Neural cell (in vitro differentiated cells): Measurements from ENCODE around the gene HEXIM1. TPM values are rescaled to one million over a fixed set of nuclear protein-coding genes. Genes with fewer than 3 reads are reported as not detected.

Experiments used
- H2AFZ ChIP-seq: fragments of 200-600, 300-800 bp; sonication (generic), shearing (Covaris generic); 2 replicates; pipeline ENCODE4 v1.6.0; 2014; ENCODE audit warnings: low read depth, mild to moderate bottlenecking, antibody characterized with exemption, low read length, moderate library complexity
- H3F3A ChIP-seq: fragments of 200-600 bp; shearing (Covaris generic); 2 replicates; pipeline ENCODE4 v1.6.1; 2016; ENCODE audit warnings: mild to moderate bottlenecking, moderate library complexity, mixed read lengths, antibody characterized with exemption, low read length; ENCODE audit not compliant: insufficient read depth, poor library complexity, severe bottlenecking
- H3K27ac ChIP-seq: fragments of 200-600, 300-800 bp; sonication (generic), shearing (Covaris generic); 2 replicates; pipeline ENCODE4 v1.5.1; 2014; ENCODE audit warnings: mild to moderate bottlenecking, low read length, moderate library complexity
- H3K27me3 ChIP-seq: fragments of 300-800, 200-600 bp; sonication (generic), shearing (Covaris generic); 2 replicates; pipeline ENCODE4 v1.6.0; 2014; ENCODE audit warnings: mild to moderate bottlenecking, low read depth, low read length, moderate library complexity; ENCODE audit not compliant: insufficient read depth
- H3K36me3 ChIP-seq: fragments of 300-800, 200-600 bp; sonication (generic), shearing (Covaris generic); 2 replicates; pipeline ENCODE4 v1.5.1; 2014; ENCODE audit warnings: mild to moderate bottlenecking, antibody characterized with exemption, low read length, moderate library complexity; ENCODE audit not compliant: insufficient read depth
- H3K4me2 ChIP-seq: fragments of 300-800, 200-600 bp; sonication (generic), shearing (Covaris generic); 2 replicates; pipeline ENCODE4 v1.6.0; 2014; ENCODE audit warnings: mild to moderate bottlenecking, low read length
- H3K4me3 ChIP-seq: fragments of 300-800, 200-600 bp; sonication (generic), shearing (Covaris generic); 2 replicates; pipeline ENCODE4 v1.5.1; 2014; ENCODE audit warnings: mild to moderate bottlenecking, low read length, moderate library complexity
- H3K79me2 ChIP-seq: fragments of 200-600 bp; shearing (Covaris generic); replicated peaks from 2 replicates; pipeline ENCODE4 v1.6.0; 2014; ENCODE audit warnings: mild to moderate bottlenecking, low read length, moderate library complexity; ENCODE audit not compliant: insufficient read depth
- H3K9ac ChIP-seq: fragments of 300-800, 200-600 bp; sonication (generic), shearing (Covaris generic); 2 replicates; pipeline ENCODE4 v1.6.1; 2016; ENCODE audit warnings: mild to moderate bottlenecking, low read length, mixed read lengths
- H3K9me2 ChIP-seq: fragments of 200-600 bp; shearing (Covaris generic); 2 replicates; pipeline ENCODE4 v1.6.1; 2016; ENCODE audit warnings: mild to moderate bottlenecking, low read length, mixed read lengths; ENCODE audit not compliant: insufficient read depth
- H3K9me3 ChIP-seq: fragments of 200-600, 300-800 bp; sonication (generic), shearing (Covaris generic); 2 replicates; pipeline ENCODE4 v1.6.1; 2016; ENCODE audit warnings: mild to moderate bottlenecking, mixed run types, low read length, moderate library complexity, mixed read lengths
- H4K20me1 ChIP-seq: fragments of 200-600 bp; shearing (Covaris generic); 2 replicates; pipeline ENCODE4 v1.6.1; 2016; ENCODE audit warnings: mild to moderate bottlenecking, mixed run types; ENCODE audit not compliant: insufficient read depth
- CTCF ChIP-seq: fragments of 450-650 bp; IDR thresholded peaks from 2 replicates; pipeline ENCODE4 v1.5.1; 2014; ENCODE audit warnings: antibody characterized with exemption, mild to moderate bottlenecking, moderate library complexity; ENCODE audit not compliant: poor library complexity, severe bottlenecking
- EP300 ChIP-seq: fragments of 450-650 bp; conservative IDR thresholded peaks from 2 replicates; pipeline ENCODE4 v1.6.1; 2014; ENCODE audit warnings: antibody characterized with exemption, mild to moderate bottlenecking, moderate library complexity; ENCODE audit not compliant: poor library complexity, severe bottlenecking
- EZH2 ChIP-seq: fragments of 200-600, 300-800 bp; shearing (Covaris generic), sonication (generic); IDR thresholded peaks from 2 replicates; pipeline ENCODE4 v1.6.1; 2014; ENCODE audit warnings: antibody characterized with exemption, low read length, borderline replicate concordance, mild to moderate bottlenecking; ENCODE audit not compliant: insufficient read depth, poor library complexity, severe bottlenecking
- MXI1 ChIP-seq: fragments of 450-650 bp; conservative IDR thresholded peaks from 2 replicates; pipeline ENCODE4 v1.6.1; 2014; ENCODE audit warnings: antibody characterized with exemption, mild to moderate bottlenecking; ENCODE audit not compliant: poor library complexity, severe bottlenecking
- POLR2AphosphoS5 ChIP-seq: IDR thresholded peaks from 2 replicates; pipeline ENCODE4 v1.6.1; 2012
- RAD21 ChIP-seq: fragments of 450-650 bp; conservative IDR thresholded peaks from 2 replicates; pipeline ENCODE4 v1.6.1; 2014; ENCODE audit warnings: antibody characterized with exemption, mild to moderate bottlenecking, moderate library complexity
- REST ChIP-seq: IDR thresholded peaks from 2 replicates; pipeline ENCODE4 v1.6.1; 2012; ENCODE audit warnings: borderline replicate concordance
- SMC3 ChIP-seq: fragments of 450-650 bp; conservative IDR thresholded peaks from 2 replicates; pipeline ENCODE4 v1.6.1; 2014; ENCODE audit warnings: antibody characterized with exemption, mild to moderate bottlenecking, moderate library complexity; ENCODE audit not compliant: poor library complexity
- TAF1 ChIP-seq: IDR thresholded peaks from 2 replicates; pipeline ENCODE4 v1.6.1; 2012; ENCODE audit warnings: low read depth
- polyA plus RNA-seq: library from polyadenylated mRNA; depleted of rRNA; stranded (reverse); fragments of >200 nt; gene quantifications from 2 replicates; pipeline ENCODE4 v1.2.3, GENCODE V29; 2014

The HEXIM1 gene
- polyA plus RNA-seq, 1 donor from 2014 or later, result 9.0 TPM

GRCh38 chr17:45143767-45144198 is 4.5 kb upstream of the HEXIM1 start:
- Histone ChIP-seq H3K4me2 (no peak overlapping the region), H2AFZ (no peak overlapping the region), H3K27me3 (no peaks in the 10 kb centered on the region), H3K79me2 (no peaks in the 10 kb centered on the region), H3F3A (peaks cover 1% of the 10 kb centered on the region), H3K9ac (no peak overlapping the region), H3K36me3 (no peaks in the 10 kb centered on the region), H3K9me2 (no peaks in the 10 kb centered on the region), H4K20me1 (no peaks in the 10 kb centered on the region), H3K4me3 (no peak overlapping the region), H3K27ac (no peak overlapping the region), H3K9me3 (no peaks in the 10 kb centered on the region)
- no peak for TF ChIP-seq SMC3
- TF ChIP-seq EZH2, result no peak
- TF ChIP-seq TAF1, result no peak
- no peak for TF ChIP-seq RAD21
- TF ChIP-seq MXI1, result no peak
- TF ChIP-seq EP300, result no peak

GRCh38 chr17:45144199-45145034 is 3.9 kb upstream of the HEXIM1 start:
- Histone ChIP-seq H3K27me3 (no peaks in the 10 kb centered on the region), H3K79me2 (no peaks in the 10 kb centered on the region), H3K4me2 (no peak overlapping the region), H2AFZ (no peak overlapping the region), H3K27ac (no peak overlapping the region), H3F3A (peaks cover 4% of the 10 kb centered on the region), H4K20me1 (no peaks in the 10 kb centered on the region), H3K9ac (no peak overlapping the region), H3K9me2 (no peaks in the 10 kb centered on the region), H3K36me3 (no peaks in the 10 kb centered on the region), H3K4me3 (no peak overlapping the region), H3K9me3 (no peaks in the 10 kb centered on the region)
- TF ChIP-seq EZH2 (no peak), POLR2AphosphoS5 (no peak), TAF1 (no peak), RAD21 (no peak), SMC3 (no peak), EP300 (no peak), REST (no peak), CTCF (no peak), MXI1 (no peak)
